GM18505 (cell line): ENCODE measurements around the gene HNRNPF.

Experiments used
- ATAC-seq: cut with Tn5 transposase; IDR thresholded peaks from one replicate; pipeline ENCODE4 v1.9.1; 2021; ENCODE audit not compliant: unreplicated experiment
- POLR2A ChIP-seq: IDR thresholded peaks from 4 replicates; pipeline ENCODE4 v1.6.1; 2011; ENCODE audit warnings: borderline replicate concordance; ENCODE audit not compliant: insufficient read depth, insufficient read length; ENCODE audit errors: extremely low read depth

The HNRNPF gene

GRCh38 chr10:43353495-43354329, 55.3 kb downstream of the HNRNPF start:
- no peak for ATAC-seq
- no peak for TF ChIP-seq POLR2A

- no peak for ATAC-seq
- TF ChIP-seq POLR2A: no peak
Measured at GRCh38 chr10:43352951-43353350, 56.0 kb downstream of the HNRNPF start.

GRCh38 chr10:43351301-43351700, 57.7 kb downstream of the HNRNPF start:
- no peak for ATAC-seq
- TF ChIP-seq POLR2A: no peak

GRCh38 chr10:43350686-43351085, 58.3 kb downstream of the HNRNPF start:
- TF ChIP-seq POLR2A: no peak
- no peak for ATAC-seq

GRCh38 chr10:43350156-43350555, 58.8 kb downstream of the HNRNPF start:
- ATAC-seq: no peak

GRCh38 chr10:43348511-43349312, 60.3 kb downstream of the HNRNPF start:
- TF ChIP-seq POLR2A: no peak
- ATAC-seq: peak; percentile 100

More at GRCh38 chr10:43350156-43350555, 58.8 kb downstream of the HNRNPF start:
- TF ChIP-seq POLR2A: no peak

GRCh38 chr10:43347997-43348396, 61.0 kb downstream of the HNRNPF start:
- no peak for ATAC-seq

GRCh38 chr10:43344051-43344450, 64.9 kb downstream of the HNRNPF start:
- no peak for TF ChIP-seq POLR2A
- ATAC-seq: no peak

More at GRCh38 chr10:43347997-43348396, 61.0 kb downstream of the HNRNPF start:
- no peak for TF ChIP-seq POLR2A

- no peak for ATAC-seq
- TF ChIP-seq POLR2A: no peak
Measured at GRCh38 chr10:43343126-43343525, 65.9 kb downstream of the HNRNPF start.

- ATAC-seq: no peak
- TF ChIP-seq POLR2A: no peak
Measured at GRCh38 chr10:43342279-43343125, 66.5 kb downstream of the HNRNPF start.

- TF ChIP-seq POLR2A: no peak
- no peak for ATAC-seq
Measured at GRCh38 chr10:43341450-43341849, 67.5 kb downstream of the HNRNPF start.

- TF ChIP-seq POLR2A: no peak
Measured at GRCh38 chr10:43340619-43341018, 68.4 kb downstream of the HNRNPF start.

GRCh38 chr10:43340101-43340500, 68.9 kb downstream of the HNRNPF start:
- TF ChIP-seq POLR2A: no peak
- ATAC-seq: no peak

More at GRCh38 chr10:43340619-43341018, 68.4 kb downstream of the HNRNPF start:
- no peak for ATAC-seq
